OCI-LY3 (cell line): ENCODE data around the gene NNAT.

ENCODE experiments used
- H2AFZ ChIP-seq: fragments of 200-600, 300-600 bp; shearing (Covaris generic); 2 replicates; pipeline ENCODE4 v1.6.0; 2014; ENCODE audit warnings: antibody characterized with exemption, low read depth, low read length
- H3K27ac ChIP-seq: fragments of 200-600, 300-600 bp; sonication (generic); 2 replicates; pipeline ENCODE4 v1.5.1; 2014; ENCODE audit warnings: mild to moderate bottlenecking, low read length, moderate library complexity, mixed read lengths
- H3K27me3 ChIP-seq: fragments of 200-600, 300-600 bp; sonication (generic); 2 replicates; pipeline ENCODE4 v1.6.1; 2014; ENCODE audit warnings: low read depth, low read length, mixed read lengths
- H3K36me3 ChIP-seq: fragments of 200-600, 300-600 bp; sonication (generic); replicated peaks from 2 replicates; pipeline ENCODE3; 2014; ENCODE audit warnings: low read depth, low read length, mixed read lengths
- H3K4me1 ChIP-seq: fragments of 300-600, 200-600 bp; sonication (generic); 2 replicates; pipeline ENCODE4 v1.6.1; 2014; ENCODE audit warnings: low read length, mixed read lengths
- H3K4me2 ChIP-seq: fragments of 200-600, 300-600 bp; sonication (generic); 2 replicates; pipeline ENCODE4 v1.6.1; 2014; ENCODE audit warnings: low read length, mixed read lengths
- H3K4me3 ChIP-seq: fragments of 300-600, 200-600 bp; sonication (generic); 2 replicates; pipeline ENCODE4 v1.5.1; 2014; ENCODE audit warnings: antibody characterized with exemption, mild to moderate bottlenecking, low read length, moderate library complexity
- H3K79me2 ChIP-seq: fragments of 300-600, 200-600 bp; shearing (Covaris generic); 2 replicates; pipeline ENCODE4 v1.6.1; 2014; ENCODE audit warnings: mild to moderate bottlenecking, low read length, mixed read lengths
- H3K9ac ChIP-seq: fragments of 300-600, 200-600 bp; shearing (Covaris generic); 2 replicates; pipeline ENCODE4 v1.6.0; 2014; ENCODE audit warnings: mild to moderate bottlenecking, low read length, moderate library complexity
- H3K9me3 ChIP-seq: fragments of 200-600, 300-600 bp; shearing (Covaris generic); 2 replicates; pipeline ENCODE4 v1.6.1; 2014; ENCODE audit warnings: low read length, mixed read lengths; ENCODE audit not compliant: insufficient read depth
- H4K20me1 ChIP-seq: fragments of 200-600, 300-600 bp; sonication (generic); 2 replicates; pipeline ENCODE4 v1.6.1; 2016; ENCODE audit warnings: low read length, mixed read lengths; ENCODE audit not compliant: insufficient read depth
- CTCF ChIP-seq: fragments of 200-600, 300-600 bp; sonication (generic); IDR thresholded peaks from 2 replicates; pipeline ENCODE4 v1.5.1; 2014; ENCODE audit warnings: antibody characterized with exemption, low read length, low read depth
- EZH2phosphoT487 ChIP-seq: fragments of 200-600 bp; shearing (Covaris generic); IDR thresholded peaks from 2 replicates; pipeline ENCODE4 v1.6.1; 2018; ENCODE audit warnings: antibody characterized with exemption, mixed run types, low read depth

The NNAT gene

GRCh38 chr20:37542281-37542680 lies 21.2 kb downstream of the NNAT start:
- H3K4me2 ChIP-seq, result no peak overlapping the region
- no peak for TF ChIP-seq CTCF
- TF ChIP-seq EZH2phosphoT487, result no peak
- H3K4me1 ChIP-seq, result peaks cover 14% of the 10 kb centered on the region; the same call in 1 of the 2 replicates

GRCh38 chr20:37543828-37544227 lies 22.8 kb downstream of the NNAT start:
- H2AFZ ChIP-seq, result no peak overlapping the region
- TF ChIP-seq EZH2phosphoT487, result no peak
- TF ChIP-seq CTCF, result peak; percentile 38
- H3K79me2 ChIP-seq, result no peaks in the 10 kb centered on the region
- peaks cover 11% of the 10 kb centered on the region; the same call in 1 of the 2 replicates for H3K27me3 ChIP-seq
- H4K20me1 ChIP-seq, result no peaks in the 10 kb centered on the region
- no peak overlapping the region for H3K4me2 ChIP-seq
- no peak overlapping the region for H3K27ac ChIP-seq
- H3K4me1 ChIP-seq, result peaks cover 5% of the 10 kb centered on the region; the same call in 1 of the 2 replicates
- no peak overlapping the region for H3K4me3 ChIP-seq
- no peaks in the 10 kb centered on the region for H3K9me3 ChIP-seq
- H3K36me3 ChIP-seq, result no peaks in the 10 kb centered on the region
- H3K9ac ChIP-seq, result no peak overlapping the region

More at GRCh38 chr20:37542281-37542680, 21.2 kb downstream of the NNAT start:
- Histone ChIP-seq H3K27ac (no peak overlapping the region), H3K36me3 (no peaks in the 10 kb centered on the region), H3K27me3 (peaks cover 11% of the 10 kb centered on the region; the same call in 1 of the 2 replicates), H2AFZ (no peak overlapping the region; the same call in 1 of the 2 replicates), H3K9me3 (no peaks in the 10 kb centered on the region), H3K9ac (no peak overlapping the region), H3K79me2 (no peaks in the 10 kb centered on the region), H4K20me1 (no peaks in the 10 kb centered on the region), H3K4me3 (no peak overlapping the region)

- H3K27me3 ChIP-seq, result peaks cover 11% of the 10 kb centered on the region; the same call in 1 of the 2 replicates
- no peaks in the 10 kb centered on the region for H3K36me3 ChIP-seq
- no peak overlapping the region for H3K4me3 ChIP-seq
- no peaks in the 10 kb centered on the region for H3K79me2 ChIP-seq
- H2AFZ ChIP-seq, result no peak overlapping the region
- H3K4me2 ChIP-seq, result no peak overlapping the region
- no peaks in the 10 kb centered on the region for H4K20me1 ChIP-seq
- H3K4me1 ChIP-seq, result peaks cover 4% of the 10 kb centered on the region; the same call in 1 of the 2 replicates
- TF ChIP-seq CTCF (no peak), EZH2phosphoT487 (no peak)
- H3K9ac ChIP-seq, result no peak overlapping the region
- no peaks in the 10 kb centered on the region for H3K9me3 ChIP-seq
- H3K27ac ChIP-seq, result no peak overlapping the region
Observed at GRCh38 chr20:37544386-37544785, 23.3 kb downstream of the NNAT start.

GRCh38 chr20:37545516-37545915 lies 24.5 kb downstream of the NNAT start:
- Histone ChIP-seq H3K27me3 (peaks cover 11% of the 10 kb centered on the region; the same call in 1 of the 2 replicates), H3K4me2 (no peak overlapping the region), H3K4me1 (peaks cover 4% of the 10 kb centered on the region; the same call in 1 of the 2 replicates), H4K20me1 (no peaks in the 10 kb centered on the region), H3K79me2 (no peaks in the 10 kb centered on the region), H3K9ac (no peak overlapping the region), H3K36me3 (no peaks in the 10 kb centered on the region), H3K27ac (no peak overlapping the region), H3K9me3 (no peaks in the 10 kb centered on the region), H2AFZ (no peak overlapping the region), H3K4me3 (no peak overlapping the region)
- TF ChIP-seq CTCF (no peak), EZH2phosphoT487 (no peak)
